IPS-18c (cell line): Measurements from ENCODE around the gene SYNE1.
"Not testable (repeated sequence)": the region's sequence is repeated elsewhere in the genome, so short reads cannot be mapped to it uniquely, and the experiment has no call there.

Source experiments
- H3K4me3 ChIP-seq: 2 replicates; pipeline ENCODE4 v1.7.0; 2013; ENCODE audit warnings: low read depth, mild to moderate bottlenecking, low read length, moderate library complexity; ENCODE audit not compliant: insufficient read depth
- H3K9me3 ChIP-seq: one replicate; pipeline ENCODE4 v1.6.1; 2013; ENCODE audit warnings: mild to moderate bottlenecking, low read length, moderate library complexity; ENCODE audit not compliant: control insufficient read depth, insufficient read depth

The SYNE1 gene

DNA sequence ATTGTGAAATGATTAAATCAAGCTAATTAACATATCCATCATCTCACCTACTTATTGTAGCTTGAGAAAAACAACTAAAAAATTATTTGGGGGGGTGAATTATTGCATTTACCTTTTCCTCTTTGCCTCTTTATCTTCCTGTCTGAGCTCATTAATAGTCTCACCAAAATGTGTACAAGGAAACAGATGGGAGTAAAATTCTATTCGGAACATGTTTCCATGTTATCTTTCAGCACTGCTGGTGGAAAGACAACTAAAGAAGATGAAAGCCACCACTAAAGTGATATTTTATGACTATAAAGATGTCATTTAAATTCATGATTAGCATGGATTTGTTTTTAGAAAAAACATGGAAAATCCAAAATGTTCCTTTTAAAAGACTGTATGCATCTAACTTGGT, 102.6 kb downstream of the SYNE1 start:
- H3K4me3 ChIP-seq = no peak overlapping the region

GRCh38 chr6:152532556-152533422, 104.4 kb downstream of the SYNE1 start:
- Histone ChIP-seq H3K9me3 (no peaks in the 10 kb centered on the region), H3K4me3 (no peak overlapping the region)

More for the DNA sequence above, 102.6 kb downstream of the SYNE1 start:
- H3K9me3 ChIP-seq = no peaks in the 10 kb centered on the region

DNA sequence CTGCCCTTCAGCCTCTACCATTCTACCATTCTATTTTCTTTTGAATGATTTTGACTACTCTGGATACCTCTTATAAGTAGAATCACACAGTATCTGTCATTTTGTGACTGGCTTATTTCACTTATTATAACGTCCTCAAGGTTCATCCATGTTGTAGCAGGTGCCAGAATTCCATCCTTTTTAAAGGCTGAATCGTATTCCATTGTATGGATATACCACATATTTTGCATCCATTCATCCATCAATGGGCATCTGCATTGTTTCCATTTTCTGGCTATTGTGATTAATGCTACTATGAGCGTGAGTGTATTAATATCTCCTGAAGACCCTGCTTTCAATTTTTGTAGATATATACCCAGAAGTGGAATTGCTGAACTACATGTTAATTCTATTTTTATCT, 105.5 kb downstream of the SYNE1 start:
- H3K9me3 ChIP-seq = no peaks in the 10 kb centered on the region

DNA sequence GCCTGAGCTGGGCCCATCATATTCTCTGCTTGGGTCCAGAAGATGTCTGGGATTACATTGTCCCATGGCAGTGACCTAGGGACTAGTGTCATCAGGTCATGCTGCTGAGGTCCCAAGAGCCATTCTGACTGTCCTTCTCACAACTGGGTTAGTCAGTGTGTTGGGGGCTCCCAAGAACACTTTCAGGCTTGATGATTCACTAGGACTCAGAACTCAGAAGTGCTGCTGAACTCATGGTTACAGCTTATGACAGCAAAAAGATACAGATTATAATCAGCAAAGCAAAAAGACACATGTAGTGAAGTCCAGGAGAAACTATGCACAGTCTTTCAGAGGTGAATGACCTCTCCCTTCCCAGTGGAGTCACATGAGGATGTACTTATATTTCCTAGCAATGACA, 107.8 kb downstream of the SYNE1 start:
- Histone ChIP-seq H3K4me3 (no peak overlapping the region), H3K9me3 (no peaks in the 10 kb centered on the region)

More for the DNA sequence above, 105.5 kb downstream of the SYNE1 start:
- no peak overlapping the region for H3K4me3 ChIP-seq

GRCh38 chr6:152514120-152514519, 123.0 kb downstream of the SYNE1 start:
- not testable (repeated sequence) for H3K4me3 ChIP-seq, H3K9me3 ChIP-seq

GRCh38 chr6:152509916-152510315, 127.2 kb downstream of the SYNE1 start:
- no peak overlapping the region for H3K4me3 ChIP-seq
- no peaks in the 10 kb centered on the region for H3K9me3 ChIP-seq

- no peaks in the 10 kb centered on the region for H3K9me3 ChIP-seq
- H3K4me3 ChIP-seq = no peak overlapping the region
These were observed 128.7 kb downstream of the SYNE1 start for GRCh38 chr6:152508477-152508876.

- H3K4me3 ChIP-seq = no peak overlapping the region
- H3K9me3 ChIP-seq = no peaks in the 10 kb centered on the region
These were observed 133.6 kb downstream of the SYNE1 start for GRCh38 chr6:152503546-152503945.

DNA sequence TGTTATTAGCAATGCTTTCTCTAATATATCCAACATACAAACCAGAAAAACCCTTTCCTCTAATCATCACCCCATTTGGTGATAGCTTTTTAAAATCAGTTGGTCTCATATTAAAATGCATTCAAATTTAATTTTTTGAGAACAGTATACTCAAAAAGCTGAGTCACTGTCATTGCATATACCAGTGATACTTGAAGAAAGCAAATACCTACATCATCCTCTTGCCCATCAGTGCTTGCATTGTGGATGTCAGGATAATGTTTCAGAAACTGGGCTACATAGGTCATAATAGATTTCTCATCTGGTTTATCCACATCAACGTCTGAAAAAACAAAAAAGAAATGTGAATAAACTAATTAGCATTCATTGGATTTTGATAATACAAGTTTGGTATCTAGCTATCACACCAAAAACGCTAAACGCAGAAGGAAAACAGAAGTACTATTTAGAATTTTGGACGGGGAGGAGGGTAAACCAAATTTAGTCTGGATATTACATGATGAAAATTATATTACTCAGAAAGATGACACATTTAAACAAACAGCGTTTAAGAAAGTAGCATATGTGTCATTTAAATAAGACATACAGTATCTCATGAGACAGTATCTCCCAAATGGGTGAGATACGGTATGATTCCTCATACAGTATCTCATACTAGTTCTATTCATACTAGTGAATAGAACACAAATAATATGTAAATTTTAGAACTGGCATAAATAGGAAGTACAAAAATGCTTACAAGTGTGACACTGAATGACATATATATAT, 134.6 kb downstream of the SYNE1 start:
- Histone ChIP-seq H3K9me3 (no peaks in the 10 kb centered on the region), H3K4me3 (no peak overlapping the region)

DNA sequence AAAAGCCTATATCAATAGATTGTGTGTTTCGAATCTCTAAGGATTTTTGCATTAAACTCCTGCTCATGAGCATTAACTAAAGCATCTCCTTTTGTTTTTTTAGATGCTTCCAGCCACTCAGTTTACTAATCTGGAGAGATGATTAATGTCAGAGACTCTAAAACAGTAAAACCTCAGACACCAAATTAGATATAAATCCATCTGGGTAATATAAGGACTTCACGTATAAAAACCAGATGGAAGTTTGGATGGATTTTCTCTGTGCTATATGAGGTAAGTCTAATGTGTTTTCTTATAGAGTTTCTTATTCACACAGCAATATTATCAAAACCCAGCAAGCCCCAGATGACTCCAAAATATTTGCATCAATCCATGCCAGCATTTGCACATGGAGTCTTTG, 137.2 kb downstream of the SYNE1 start:
- Histone ChIP-seq H3K4me3 (no peak overlapping the region), H3K9me3 (no peaks in the 10 kb centered on the region)

DNA sequence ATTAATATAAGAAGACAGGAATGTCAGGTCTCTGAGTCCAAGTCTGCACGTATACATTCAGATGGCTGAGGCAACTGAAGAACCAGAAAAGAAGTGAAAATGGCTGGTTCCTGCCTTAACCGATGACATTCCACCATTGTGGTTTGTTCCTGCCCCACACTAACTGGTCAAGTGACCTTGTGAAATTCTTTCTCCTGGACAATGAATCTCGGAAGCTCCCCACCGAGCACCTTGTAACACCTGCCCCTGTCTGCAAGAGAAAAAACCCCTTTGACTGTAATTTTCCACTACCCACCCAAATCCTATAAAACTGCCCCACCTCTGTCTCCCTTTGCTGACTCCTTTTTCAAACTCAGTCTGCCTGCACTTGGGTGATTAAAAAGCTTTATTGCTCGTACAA, 140.4 kb downstream of the SYNE1 start:
- Histone ChIP-seq H3K4me3 (no peak overlapping the region), H3K9me3 (no peaks in the 10 kb centered on the region)

DNA sequence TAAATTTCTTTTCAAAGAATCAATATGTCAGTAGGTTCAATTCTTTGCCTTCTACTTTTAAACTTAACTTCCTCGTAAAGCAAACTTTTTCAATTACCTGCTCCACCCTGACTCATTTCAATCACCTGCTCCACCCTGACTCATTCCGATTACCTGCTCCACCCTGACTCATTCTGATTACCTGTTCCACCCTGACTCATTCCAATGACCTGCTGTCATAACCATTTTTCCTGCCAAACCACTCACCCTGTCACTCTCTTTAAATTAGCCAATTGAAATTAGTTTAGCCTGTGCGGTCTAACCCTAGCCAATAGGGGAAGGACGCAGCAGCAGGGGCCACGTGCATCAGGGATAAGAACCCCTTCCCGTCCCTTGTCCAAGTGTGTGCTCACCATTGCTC, 141.7 kb downstream of the SYNE1 start:
- H3K9me3 ChIP-seq, H3K4me3 ChIP-seq: not testable (repeated sequence)

DNA sequence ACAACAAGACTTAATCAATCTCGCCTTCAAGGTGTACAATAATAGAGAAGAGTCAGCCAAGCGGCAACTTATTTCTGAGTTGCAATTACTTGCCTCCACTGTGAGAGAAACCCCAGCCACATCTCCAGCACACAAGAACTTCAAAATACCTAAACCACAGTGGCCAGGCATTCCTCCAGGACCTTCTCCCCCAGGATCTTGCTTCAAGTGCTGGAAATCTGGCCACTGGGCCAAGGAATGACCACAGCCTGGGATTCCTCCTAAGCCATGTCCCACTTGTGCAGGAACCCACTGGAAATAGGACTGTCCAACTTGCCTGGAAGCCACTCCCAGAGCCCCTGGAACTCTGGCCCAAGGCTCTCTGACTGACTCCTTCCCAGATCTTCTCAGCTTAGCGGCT, 144.9 kb downstream of the SYNE1 start:
- H3K4me3 ChIP-seq, H3K9me3 ChIP-seq: not testable (repeated sequence)

GRCh38 chr6:152491501-152491900, 145.7 kb downstream of the SYNE1 start:
- H3K9me3 ChIP-seq, H3K4me3 ChIP-seq: not testable (repeated sequence)

DNA sequence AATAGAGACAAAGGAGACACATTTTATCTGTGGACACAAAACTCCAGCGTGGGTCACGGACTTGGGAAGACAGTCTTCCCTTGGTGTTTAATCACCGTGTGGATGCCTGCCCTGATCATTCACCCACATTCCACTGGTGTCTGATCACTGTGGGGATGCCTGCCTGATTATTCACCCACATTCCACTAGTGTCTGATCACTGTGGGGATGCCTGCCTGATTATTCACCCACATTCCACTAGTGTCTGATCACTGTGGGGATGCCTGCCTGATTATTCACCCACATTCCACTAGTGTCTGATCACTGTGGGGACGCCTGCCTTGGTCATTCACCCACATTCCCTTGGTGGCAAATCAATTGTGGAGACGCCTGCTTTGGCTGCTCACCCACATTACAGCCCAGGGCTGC, 146.2 kb downstream of the SYNE1 start:
- not testable (repeated sequence) for H3K4me3 ChIP-seq, H3K9me3 ChIP-seq

GRCh38 chr6:152484806-152485205, 152.4 kb downstream of the SYNE1 start:
- H3K9me3 ChIP-seq = no peaks in the 10 kb centered on the region

GRCh38 chr6:152482289-152482688, 154.9 kb downstream of the SYNE1 start:
- Histone ChIP-seq H3K9me3 (no peaks in the 10 kb centered on the region), H3K4me3 (no peak overlapping the region)

More at GRCh38 chr6:152484806-152485205, 152.4 kb downstream of the SYNE1 start:
- no peak overlapping the region for H3K4me3 ChIP-seq

DNA sequence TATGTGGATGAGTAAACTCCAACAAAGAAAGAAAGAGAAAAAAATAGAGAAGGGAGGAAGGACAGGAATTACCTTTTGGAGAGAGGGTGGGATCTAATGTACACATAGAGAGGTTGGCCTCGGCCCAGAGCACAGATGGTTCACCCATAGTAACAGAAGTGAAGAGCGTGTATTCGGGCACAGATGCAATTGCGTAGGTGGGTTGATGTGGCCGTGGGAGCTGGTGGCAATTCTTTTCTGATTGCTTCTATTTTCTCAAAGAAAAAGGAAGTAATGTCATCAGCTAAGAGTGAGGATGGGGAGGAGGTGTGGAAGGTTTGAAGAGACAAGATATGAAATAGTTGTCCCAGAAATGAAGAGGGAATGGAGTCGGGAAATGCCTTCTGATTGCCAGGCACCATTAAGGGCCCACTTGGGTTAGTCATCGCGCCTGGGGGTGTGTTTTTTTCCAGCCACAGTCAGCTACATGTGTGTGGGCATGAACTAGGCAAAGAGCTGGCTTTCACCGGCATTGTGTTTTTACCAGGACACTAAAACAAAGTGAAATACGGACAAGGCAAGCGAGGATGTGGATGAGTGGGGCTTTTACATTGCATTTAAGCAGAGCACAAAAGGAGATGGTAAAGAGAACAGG, 158.7 kb downstream of the SYNE1 start:
- Histone ChIP-seq H3K9me3 (no peaks in the 10 kb centered on the region), H3K4me3 (no peak overlapping the region)
